Measurements from ENCODE around the gene TMEM59L. TPM values are rescaled to one million over a fixed set of nuclear protein-coding genes. Genes with fewer than 3 reads are reported as not detected.

The TMEM59L gene
- polyA plus RNA-seq, 1 of the 3 experiments (the other 2 are of a cell fraction): 9.6 TPM

DNA sequence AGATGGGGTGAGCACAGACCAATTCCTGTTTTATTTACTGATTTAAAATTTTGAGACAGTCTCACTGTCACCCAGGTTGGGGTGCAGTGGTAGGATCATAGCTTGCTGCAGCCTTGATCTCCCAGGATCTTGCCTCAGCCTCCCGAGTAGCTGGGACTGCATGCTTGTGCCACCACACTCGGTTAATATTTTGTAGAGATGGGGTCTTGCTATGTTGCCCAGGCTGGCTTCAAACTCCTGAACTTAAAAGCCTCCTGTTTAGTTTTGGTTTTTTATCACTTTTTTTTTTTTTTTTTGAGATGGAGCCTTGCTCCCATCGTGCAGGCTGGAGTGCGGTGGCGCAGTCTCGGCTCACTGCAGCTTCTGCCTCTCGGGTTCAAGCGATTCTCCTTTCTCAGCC is 36.3 kb upstream of the TMEM59L start:
- no peak for DNase-seq
- Histone ChIP-seq H3K4me3 (ENCODE audit: low read depth in 2 of 2, low read length in 1 of 2) (no peak overlapping the region), H3K79me2 (ENCODE audit: insufficient read depth) (peaks cover 30% of the 10 kb centered on the region), H3K9me2 (no peaks in the 10 kb centered on the region), H3K4me1 (ENCODE audit: control insufficient read depth in 1 of 2, insufficient read depth in 2 of 2, low read depth in 1 of 2, low read length in 1 of 2) (peaks cover 10 to 12% of the 10 kb centered on the region in 2 experiments; a peak in 3 of 4 replicates), H3K27ac (ENCODE audit: low read depth in 2 of 2, low read length in 1 of 2) (no peak overlapping the region), H4K20me1 (ENCODE audit: insufficient read depth) (peaks cover 33% of the 10 kb centered on the region), H3K4me2 (no peak overlapping the region), H2AFZ (ENCODE audit: low read depth) (no peak overlapping the region), H3K9ac (no peak overlapping the region), H3F3A (replicated peaks; ENCODE audit: insufficient read depth) (peaks cover 34% of the 10 kb centered on the region), H3K36me3 (replicated peaks in 1 of 2; ENCODE audit: control insufficient read depth in 1 of 2, insufficient read depth in 2 of 2, low read length in 1 of 2) (peaks cover 34 to 38% of the 10 kb centered on the region in 2 experiments), H3K9me3 (no peaks in the 10 kb centered on the region), H3K27me3 (ENCODE audit: insufficient read depth) (no peaks in the 10 kb centered on the region)
- 98% methylated on average over 7 of the region's 8 CpGs for WGBS (ENCODE audit: low lambda C conversion rate)
- no peak for TF ChIP-seq TAF1 (IDR thresholded peaks at IDR 0.05; ENCODE audit: borderline replicate concordance, low read depth, low read length)
- TF ChIP-seq GATA2 (CRISPR knock-in tag; IDR thresholded peaks at IDR 0.05): no peak
- no peak for TF ChIP-seq EP300 (IDR thresholded peaks at IDR 0.05; ENCODE audit: borderline replicate concordance in 1 of 2, low read depth in 1 of 2, low read length in 1 of 2)
- TF ChIP-seq, protein P1, sequence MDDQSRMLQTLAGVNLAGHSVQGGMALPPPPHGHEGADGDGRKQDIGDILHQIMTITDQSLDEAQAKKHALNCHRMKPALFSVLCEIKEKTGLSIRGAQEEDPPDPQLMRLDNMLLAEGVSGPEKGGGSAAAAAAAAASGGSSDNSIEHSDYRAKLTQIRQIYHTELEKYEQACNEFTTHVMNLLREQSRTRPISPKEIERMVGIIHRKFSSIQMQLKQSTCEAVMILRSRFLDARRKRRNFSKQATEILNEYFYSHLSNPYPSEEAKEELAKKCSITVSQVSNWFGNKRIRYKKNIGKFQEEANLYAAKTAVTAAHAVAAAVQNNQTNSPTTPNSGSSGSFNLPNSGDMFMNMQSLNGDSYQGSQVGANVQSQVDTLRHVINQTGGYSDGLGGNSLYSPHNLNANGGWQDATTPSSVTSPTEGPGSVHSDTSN (IDR thresholded peaks at IDR 0.05): no peak
- TF ChIP-seq RAD21 (IDR thresholded peaks at IDR 0.05; ENCODE audit: low read length): no peak
- TF ChIP-seq, protein P2, sequence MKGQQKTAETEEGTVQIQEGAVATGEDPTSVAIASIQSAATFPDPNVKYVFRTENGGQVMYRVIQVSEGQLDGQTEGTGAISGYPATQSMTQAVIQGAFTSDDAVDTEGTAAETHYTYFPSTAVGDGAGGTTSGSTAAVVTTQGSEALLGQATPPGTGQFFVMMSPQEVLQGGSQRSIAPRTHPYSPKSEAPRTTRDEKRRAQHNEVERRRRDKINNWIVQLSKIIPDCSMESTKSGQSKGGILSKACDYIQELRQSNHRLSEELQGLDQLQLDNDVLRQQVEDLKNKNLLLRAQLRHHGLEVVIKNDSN (IDR thresholded peaks at IDR 0.05; ENCODE audit: borderline replicate concordance, low read depth): no peak
- no peak for TF ChIP-seq FOSL2 (IDR thresholded peaks at IDR 0.05; ENCODE audit: borderline replicate concordance, low read depth)
- TF ChIP-seq SMC3 (IDR thresholded peaks at IDR 0.05; ENCODE audit: low read depth, low read length): no peak
- TF ChIP-seq, protein P3, sequence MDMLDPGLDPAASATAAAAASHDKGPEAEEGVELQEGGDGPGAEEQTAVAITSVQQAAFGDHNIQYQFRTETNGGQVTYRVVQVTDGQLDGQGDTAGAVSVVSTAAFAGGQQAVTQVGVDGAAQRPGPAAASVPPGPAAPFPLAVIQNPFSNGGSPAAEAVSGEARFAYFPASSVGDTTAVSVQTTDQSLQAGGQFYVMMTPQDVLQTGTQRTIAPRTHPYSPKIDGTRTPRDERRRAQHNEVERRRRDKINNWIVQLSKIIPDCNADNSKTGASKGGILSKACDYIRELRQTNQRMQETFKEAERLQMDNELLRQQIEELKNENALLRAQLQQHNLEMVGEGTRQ (IDR thresholded peaks at IDR 0.05; ENCODE audit: borderline replicate concordance, low read depth, low read length): no peak
- no peak for TF ChIP-seq NRF1 (IDR thresholded peaks at IDR 0.05; ENCODE audit: low read depth, low read length)
- TF ChIP-seq GABPA (IDR thresholded peaks at IDR 0.05; ENCODE audit: low read depth): no peak
- TF ChIP-seq, protein P4, sequence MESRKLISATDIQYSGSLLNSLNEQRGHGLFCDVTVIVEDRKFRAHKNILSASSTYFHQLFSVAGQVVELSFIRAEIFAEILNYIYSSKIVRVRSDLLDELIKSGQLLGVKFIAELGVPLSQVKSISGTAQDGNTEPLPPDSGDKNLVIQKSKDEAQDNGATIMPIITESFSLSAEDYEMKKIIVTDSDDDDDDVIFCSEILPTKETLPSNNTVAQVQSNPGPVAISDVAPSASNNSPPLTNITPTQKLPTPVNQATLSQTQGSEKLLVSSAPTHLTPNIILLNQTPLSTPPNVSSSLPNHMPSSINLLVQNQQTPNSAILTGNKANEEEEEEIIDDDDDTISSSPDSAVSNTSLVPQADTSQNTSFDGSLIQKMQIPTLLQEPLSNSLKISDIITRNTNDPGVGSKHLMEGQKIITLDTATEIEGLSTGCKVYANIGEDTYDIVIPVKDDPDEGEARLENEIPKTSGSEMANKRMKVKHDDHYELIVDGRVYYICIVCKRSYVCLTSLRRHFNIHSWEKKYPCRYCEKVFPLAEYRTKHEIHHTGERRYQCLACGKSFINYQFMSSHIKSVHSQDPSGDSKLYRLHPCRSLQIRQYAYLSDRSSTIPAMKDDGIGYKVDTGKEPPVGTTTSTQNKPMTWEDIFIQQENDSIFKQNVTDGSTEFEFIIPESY (IDR thresholded peaks at IDR 0.05; ENCODE audit: borderline replicate concordance, low read depth): no peak
- no peak for TF ChIP-seq MXI1 (IDR thresholded peaks at IDR 0.05; ENCODE audit: low read depth, low read length)
- TF ChIP-seq ELF1 (IDR thresholded peaks at IDR 0.05): no peak
- no peak for TF ChIP-seq SIN3A (IDR thresholded peaks at IDR 0.05; ENCODE audit: borderline replicate concordance, low read depth, low read length)
- TF ChIP-seq FOXM1 (IDR thresholded peaks at IDR 0.05; ENCODE audit: low read depth): no peak
- TF ChIP-seq, protein P5, sequence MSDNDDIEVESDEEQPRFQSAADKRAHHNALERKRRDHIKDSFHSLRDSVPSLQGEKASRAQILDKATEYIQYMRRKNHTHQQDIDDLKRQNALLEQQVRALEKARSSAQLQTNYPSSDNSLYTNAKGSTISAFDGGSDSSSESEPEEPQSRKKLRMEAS (IDR thresholded peaks at IDR 0.05; ENCODE audit: low read depth): no peak
- ChIA-PET POLR2A (interaction anchor here (3.5 kb wide), 1 partner anchor 12 kb away, joined by 14 read pairs; the partner anchor contains the start of gene REX1BD), CTCF (interaction anchor here (2.5 to 3.7 kb wide), 2 partner anchors 12 to 14 kb away, joined by 14 to 22 read pairs; partner anchors contain the start of gene REX1BD)

Measured in SK-N-SH (cell line).